ENCODE measurements around the gene ISM1. TPM values are rescaled to one million over a fixed set of nuclear protein-coding genes. Genes with fewer than 3 reads are reported as not detected.
A peak's percentile ranks its signal among the peaks of the same experiment; 100 is the strongest.

The ISM1 gene
- total and polyA plus RNA-seq, 2 of the 13 experiments (the other 11 are each of a cell fraction or from before 2014, with no cell fraction given), result 0.40 to 1.4 TPM

- no peak for TF ChIP-seq GPBP1L1 (CRISPR knock-in tag; IDR thresholded peaks at IDR 0.05)
- no peak for TF ChIP-seq E2F5 (CRISPR knock-in tag; conservative IDR thresholded peaks at IDR 0.05)
- peak; percentile 82 for TF ChIP-seq NCOA2 (CRISPR knock-in tag; IDR thresholded peaks at IDR 0.05)
- no peak for TF ChIP-seq ZNF646 (CRISPR knock-in tag; IDR thresholded peaks at IDR 0.05)
- peak; percentile 93 for TF ChIP-seq ASH2L (IDR thresholded peaks at IDR 0.05; ENCODE audit: insufficient read length, low read depth, low read length)
- TF ChIP-seq ZNF264 (CRISPR knock-in tag; IDR thresholded peaks at IDR 0.05), result peak; percentile 83; the same call in 1 of the 2 replicates
- TF ChIP-seq RCOR2 (CRISPR knock-in tag; IDR thresholded peaks at IDR 0.05), result peak; percentile 88
- peak; percentile 83; the same call in 1 of the 2 replicates for TF ChIP-seq SALL1 (CRISPR knock-in tag; IDR thresholded peaks at IDR 0.05)
- no peak for TF ChIP-seq ZNF737 (CRISPR knock-in tag; IDR thresholded peaks at IDR 0.05; ENCODE audit: borderline replicate concordance)
- TF ChIP-seq TFAP4 (IDR thresholded peaks at IDR 0.05; ENCODE audit: borderline replicate concordance, low read depth), result peak; percentile 43; the same call in 1 of the 2 replicates
- TF ChIP-seq SOX13 (IDR thresholded peaks at IDR 0.05), result peak; percentile 56; the same call in 1 of the 2 replicates
- TF ChIP-seq SOX13 (CRISPR knock-in tag; conservative IDR thresholded peaks at IDR 0.05 in 1 of 2, IDR thresholded peaks at IDR 0.05 in 1 of 2), result peak in 1 of 2 experiments; percentile 94; a peak in 2 of 4 replicates
- peak; percentile 26; the same call in 1 of the 2 replicates for TF ChIP-seq PHF20 (CRISPR knock-in tag; IDR thresholded peaks at IDR 0.05)
- TF ChIP-seq ZBTB25 (CRISPR knock-in tag; IDR thresholded peaks at IDR 0.05), result peak; percentile 77
- TF ChIP-seq ZNF460 (CRISPR knock-in tag; IDR thresholded peaks at IDR 0.05; ENCODE audit: borderline replicate concordance), result no peak
- no peak for TF ChIP-seq ZNF546 (CRISPR knock-in tag; conservative IDR thresholded peaks at IDR 0.05)
- TF ChIP-seq EP300 (IDR thresholded peaks at IDR 0.05; ENCODE audit: low read depth in 2 of 2, low read length in 2 of 2), result peak; percentile 75 to 92
- TF ChIP-seq EP300 (CRISPR knock-in tag; IDR thresholded peaks at IDR 0.05; ENCODE audit: borderline replicate concordance), result peak; percentile 70; the same call in 1 of the 2 replicates
- no peak for TF ChIP-seq LCORL (IDR thresholded peaks at IDR 0.05)
- TF ChIP-seq LCORL (CRISPR knock-in tag; IDR thresholded peaks at IDR 0.05), result peak; percentile 82
- peak; percentile 92 for TF ChIP-seq TCF7 (IDR thresholded peaks at IDR 0.05; ENCODE audit: low read depth)
These were observed 117.9 kb downstream of the ISM1 start (continued) for GRCh38 chr20:13338999-13339411.

Measured in HepG2 (cell line).